NCI-H2171 treated with DMSO at 0.1 percent for 48 hours (cell line): ENCODE data around the gene SLC66A3.
A peak's percentile ranks its signal among the peaks of the same experiment; 100 is the strongest.
"Not testable (repeated sequence)": the region's sequence is repeated elsewhere in the genome, so short reads cannot be mapped to it uniquely, and the experiment has no call there.

Experiments used
- DNase-seq: peaks from one replicate; lab custom pipeline; 2025; lab: John Stamatoyannopoulos, UW

The SLC66A3 gene

DNA sequence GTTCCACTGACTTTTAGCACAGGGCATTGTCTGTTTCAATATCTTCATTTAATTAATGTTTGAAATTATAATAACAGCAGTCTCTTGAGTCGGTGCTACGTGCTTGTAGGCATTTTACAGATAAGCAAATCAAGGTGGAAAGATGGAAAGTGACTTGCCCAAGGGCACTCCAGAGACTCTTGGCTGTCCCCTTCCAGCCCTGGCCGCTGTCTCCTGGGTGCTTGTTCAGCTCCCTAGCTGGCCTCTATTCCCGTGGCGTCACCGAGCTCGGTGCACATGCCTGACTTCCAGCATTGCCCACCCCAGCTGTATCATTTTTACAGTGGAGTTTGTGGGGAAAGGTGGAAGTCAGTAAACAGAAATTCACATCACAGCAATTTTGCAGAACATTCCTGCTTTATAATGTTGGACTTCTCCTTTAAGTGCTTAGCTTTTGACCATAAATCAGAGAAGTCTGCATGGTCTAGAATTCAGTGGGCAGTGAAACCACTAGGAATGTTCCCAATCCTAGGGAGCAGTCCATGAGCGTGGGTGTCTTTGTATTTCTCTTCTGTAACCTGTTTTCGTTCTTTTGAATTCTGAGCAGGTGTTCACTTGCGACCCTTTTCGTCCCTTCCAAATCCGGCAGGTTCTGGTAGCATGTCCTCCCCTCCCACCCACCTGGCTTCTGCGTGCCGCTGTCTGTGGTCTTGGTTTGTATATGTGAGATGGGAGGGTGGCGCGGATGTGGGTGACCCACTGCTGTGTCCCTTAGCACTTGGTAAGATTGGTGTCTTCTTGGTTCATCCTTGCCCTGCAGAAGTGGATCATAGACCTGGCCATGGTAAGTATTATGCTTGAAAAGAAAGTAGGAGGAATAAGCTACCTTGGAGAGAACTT lies 8.4 kb downstream of the SLC66A3 start:
- no peak for DNase-seq

GRCh38 chr2:11165046-11165445 lies 9.8 kb downstream of the SLC66A3 start:
- DNase-seq = not testable (repeated sequence)

GRCh38 chr2:11166476-11166875 lies 11.2 kb downstream of the SLC66A3 start:
- DNase-seq = no peak

DNA sequence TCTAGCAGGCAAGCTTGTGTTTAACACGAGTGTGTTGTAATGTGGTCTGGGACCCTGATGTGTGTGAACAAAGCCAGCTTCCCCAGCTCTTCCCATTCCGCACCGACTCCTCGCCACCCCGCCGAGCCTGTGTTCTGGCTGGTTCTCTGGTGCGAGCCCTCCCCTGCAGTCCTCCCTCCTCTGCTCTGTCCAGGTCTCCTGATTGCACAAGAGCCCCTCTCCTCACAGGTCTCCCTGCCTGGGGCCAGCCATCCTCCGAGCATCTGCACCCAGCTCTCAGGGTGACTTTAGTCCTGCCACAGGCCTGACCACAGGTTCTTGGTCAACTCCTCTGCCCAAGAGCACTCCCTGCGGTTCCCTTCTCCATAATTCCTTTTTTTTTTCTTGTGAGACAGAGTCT lies 13.2 kb downstream of the SLC66A3 start:
- no peak for DNase-seq

GRCh38 chr2:11169333-11169732 lies 14.1 kb downstream of the SLC66A3 start:
- no peak for DNase-seq

- no peak for DNase-seq
Observed at GRCh38 chr2:11174222-11174621, 19.0 kb downstream of the SLC66A3 start.

GRCh38 chr2:11175293-11175795 lies 20.1 kb downstream of the SLC66A3 start:
- DNase-seq = no peak

DNA sequence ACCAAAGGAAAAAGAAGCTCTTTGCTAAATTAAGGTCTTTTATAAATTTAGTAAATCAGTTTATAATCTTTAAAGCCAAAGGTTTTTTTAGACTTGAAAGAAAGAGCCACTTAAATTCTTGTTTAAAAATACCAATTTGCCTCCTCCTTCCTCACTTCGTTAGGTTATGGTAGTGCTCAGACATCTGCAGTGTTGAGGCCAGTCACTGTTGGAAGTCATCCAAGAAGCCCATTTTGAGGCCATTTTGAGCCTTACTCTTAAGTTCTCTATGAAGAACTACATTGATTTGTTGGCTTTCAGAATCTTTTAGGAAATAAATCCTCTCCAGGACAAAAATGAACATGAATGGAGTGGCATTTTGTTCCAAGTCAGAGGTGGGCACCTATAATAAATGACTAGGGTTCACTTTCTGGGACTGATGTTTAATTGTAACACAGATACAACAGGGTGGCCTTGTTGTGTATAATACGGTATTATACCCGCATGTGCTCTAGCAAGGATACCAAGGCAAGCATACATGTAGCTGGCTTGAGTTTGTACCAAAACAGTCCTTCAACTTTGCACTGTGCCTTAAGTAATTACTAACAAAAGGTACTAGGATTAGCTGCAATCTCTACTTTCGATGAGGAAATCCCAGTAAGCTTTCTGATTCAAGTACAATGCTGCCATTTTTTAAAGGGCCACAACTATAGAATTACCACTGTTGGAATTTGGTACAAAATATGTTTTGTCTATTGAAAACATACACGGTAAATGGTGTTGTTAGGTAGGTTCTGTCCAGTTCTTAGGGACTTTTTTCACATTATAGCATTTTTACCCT lies 22.8 kb downstream of the SLC66A3 start:
- DNase-seq = peak; percentile 22

GRCh38 chr2:11179196-11179595 lies 23.9 kb downstream of the SLC66A3 start:
- no peak for DNase-seq

GRCh38 chr2:11179899-11180298 lies 24.6 kb downstream of the SLC66A3 start:
- DNase-seq = no peak

GRCh38 chr2:11180653-11181052 lies 25.4 kb downstream of the SLC66A3 start:
- no peak for DNase-seq

GRCh38 chr2:11182951-11183350 lies 27.7 kb downstream of the SLC66A3 start:
- DNase-seq = no peak

DNA sequence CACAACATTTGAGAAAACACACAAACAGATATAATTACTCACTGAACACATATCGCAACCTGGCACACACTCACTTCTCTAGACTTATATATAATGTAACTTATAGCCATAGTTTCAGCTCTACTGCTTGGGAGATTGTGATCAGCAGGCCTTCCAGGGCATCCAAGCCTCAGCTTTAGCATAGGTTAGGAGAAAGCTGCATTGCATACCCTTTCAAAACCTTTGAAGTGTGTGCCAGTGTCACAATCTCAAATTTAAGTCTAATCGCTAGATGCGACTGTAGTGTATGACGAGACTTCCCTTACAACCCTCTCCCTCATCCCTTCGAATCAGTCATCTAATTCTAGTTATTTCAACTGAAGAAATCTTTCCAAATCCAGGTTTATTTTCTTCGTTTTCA lies 30.9 kb downstream of the SLC66A3 start:
- no peak for DNase-seq

- DNase-seq = no peak
Observed at GRCh38 chr2:11187083-11187619, 31.9 kb downstream of the SLC66A3 start.

DNA sequence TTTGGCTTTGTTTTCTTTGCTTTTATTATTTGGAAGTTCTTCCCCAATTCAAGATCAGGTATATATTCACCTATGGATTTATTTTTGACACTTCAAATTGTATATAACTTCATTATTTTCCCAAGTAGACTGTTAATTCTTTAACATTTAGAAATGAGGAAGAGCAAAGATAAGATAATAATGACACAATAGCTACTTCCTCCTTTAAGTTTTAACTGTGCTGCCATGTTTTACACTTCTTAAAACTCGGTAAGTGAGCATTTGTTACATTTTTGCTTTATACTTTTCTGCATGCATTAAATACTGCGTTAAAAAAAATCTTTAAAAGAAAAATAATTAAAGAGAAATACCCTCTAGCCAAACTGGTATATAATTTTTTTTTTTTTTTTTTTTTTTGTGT lies 32.5 kb downstream of the SLC66A3 start:
- no peak for DNase-seq

- DNase-seq = no peak
Observed at GRCh38 chr2:11196246-11196645, 41.0 kb downstream of the SLC66A3 start.

- no peak for DNase-seq
Observed at GRCh38 chr2:11200651-11201050, 45.4 kb downstream of the SLC66A3 start.

DNA sequence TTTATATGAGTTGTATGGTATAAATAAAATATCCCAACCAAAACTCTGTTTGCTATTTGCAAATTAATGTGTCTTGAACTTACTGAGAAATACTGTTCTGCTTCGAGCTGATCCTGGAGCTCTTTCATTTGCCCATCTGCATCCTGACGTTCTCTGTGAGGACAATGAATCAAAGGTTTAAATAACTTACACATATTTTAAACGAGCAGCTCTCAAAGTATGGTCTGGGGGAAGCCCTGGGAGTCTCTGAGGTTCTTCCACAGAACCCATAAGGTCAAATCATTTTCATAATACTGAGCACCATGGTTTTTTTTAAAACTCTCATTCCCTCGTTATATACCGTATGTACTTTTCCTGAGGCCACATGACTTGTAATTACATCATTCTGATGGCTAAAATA lies 46.7 kb downstream of the SLC66A3 start:
- no peak for DNase-seq

- no peak for DNase-seq
Observed at GRCh38 chr2:11203480-11203879, 48.2 kb downstream of the SLC66A3 start.

DNA sequence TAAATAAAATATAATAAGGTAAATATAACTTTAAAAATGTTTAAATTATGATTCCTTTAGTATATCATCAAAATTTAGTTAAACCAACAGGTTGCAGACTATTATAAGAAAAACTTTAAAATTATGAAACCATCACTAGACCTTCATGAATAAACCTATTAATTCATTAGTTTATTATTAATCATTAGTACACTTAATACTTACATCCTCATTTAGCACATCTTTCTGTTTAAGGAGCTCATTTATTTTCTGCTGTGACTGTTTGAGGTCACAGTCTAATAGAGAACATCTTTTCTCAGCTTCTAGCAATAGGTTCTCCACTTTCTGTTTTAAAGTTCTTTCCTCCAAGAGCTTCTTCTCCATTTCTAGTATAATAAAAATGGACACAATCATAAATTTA lies 52.8 kb downstream of the SLC66A3 start:
- DNase-seq = no peak

GRCh38 chr2:11212645-11213044 lies 57.4 kb downstream of the SLC66A3 start:
- no peak for DNase-seq

- no peak for DNase-seq
Observed at GRCh38 chr2:11213090-11213638, 57.9 kb downstream of the SLC66A3 start.
